HepG2 (cell line): ENCODE measurements around the gene VWA1. TPM values are rescaled to one million over a fixed set of nuclear protein-coding genes. Genes with fewer than 3 reads are reported as not detected.

Experiments
- AKAP8 ChIP-seq: sonication (generic); formaldehyde crosslinking; IDR thresholded peaks from 2 replicates; pipeline ENCODE4 v1.5.1; 2020; ENCODE audit warnings: mild to moderate bottlenecking, missing genetic modification reagents
- ATF1 ChIP-seq: IDR thresholded peaks from 2 replicates; pipeline ENCODE4 v1.6.1; 2016; ENCODE audit warnings: mild to moderate bottlenecking, control low read depth
- BRF2 ChIP-seq: sonication (generic); formaldehyde crosslinking; IDR thresholded peaks from 2 replicates; pipeline ENCODE4 v1.8.1; 2022; ENCODE audit warnings: mild to moderate bottlenecking, missing genetic modification reagents
- GTF2F1 ChIP-seq: fragments of 150-350 bp; IDR thresholded peaks from 2 replicates; pipeline ENCODE4 v1.6.1; 2014; ENCODE audit warnings: low read length
- HOXA9 ChIP-seq: sonication (generic); formaldehyde crosslinking; IDR thresholded peaks from 2 replicates; pipeline ENCODE4 v1.8.1; 2022; ENCODE audit warnings: missing genetic modification reagents, mild to moderate bottlenecking, moderate library complexity, borderline replicate concordance
- NFRKB ChIP-seq: fragments of 450-650 bp; IDR thresholded peaks from 2 replicates; pipeline ENCODE4 v1.6.1; 2017
- PBX2 ChIP-seq: IDR thresholded peaks from 2 replicates; pipeline ENCODE4 v1.6.1; 2016; ENCODE audit warnings: control low read depth
- POLR2G ChIP-seq: fragments of 200-400 bp; formaldehyde crosslinking; IDR thresholded peaks from 2 replicates; pipeline ENCODE4 v1.6.1; 2018; ENCODE audit warnings: mild to moderate bottlenecking, low read depth, low read length, moderate library complexity
- REXO4 ChIP-seq: sonication (generic); formaldehyde crosslinking; IDR thresholded peaks from 2 replicates; pipeline ENCODE4 v1.8.0; 2022; ENCODE audit warnings: missing genetic modification reagents, mild to moderate bottlenecking, borderline replicate concordance
- SOX6 ChIP-seq, 2 experiments: fragments of 450-650 bp in 1 of 2; sonication (generic) in 1 of 2; formaldehyde crosslinking in 1 of 2; IDR thresholded peaks; 2 replicates each; pipeline versions ENCODE4 v1.4.0 to v1.6.1; 2017 to 2020; ENCODE audit warnings: antibody characterized with exemption in 1 of 2, mild to moderate bottlenecking in 1 of 2, missing genetic modification reagents in 1 of 2
- TEF ChIP-seq: sonication (generic); formaldehyde crosslinking; IDR thresholded peaks from 2 replicates; pipeline ENCODE4 v1.5.0; 2020; ENCODE audit warnings: missing genetic modification reagents
- ZBTB42 ChIP-seq: sonication (generic); formaldehyde crosslinking; IDR thresholded peaks from 2 replicates; pipeline ENCODE4 v1.5.0; 2020; ENCODE audit warnings: mild to moderate bottlenecking, missing genetic modification reagents
- ZKSCAN1 ChIP-seq: fragments of 150-350 bp; IDR thresholded peaks from 2 replicates; pipeline ENCODE4 v1.6.1; 2014; ENCODE audit warnings: low read length
- ZNF276 ChIP-seq: sonication (generic); formaldehyde crosslinking; IDR thresholded peaks from 2 replicates; pipeline ENCODE4 v1.4.0; 2020; ENCODE audit warnings: mild to moderate bottlenecking, low read depth, missing genetic modification reagents
- ZNF333 ChIP-seq: sonication (generic); formaldehyde crosslinking; IDR thresholded peaks from 2 replicates; pipeline ENCODE4 v1.4.0; 2020; ENCODE audit warnings: mild to moderate bottlenecking, missing genetic modification reagents, borderline replicate concordance
- ZSCAN12 ChIP-seq: sonication (generic); formaldehyde crosslinking; IDR thresholded peaks from 2 replicates; pipeline ENCODE4 v1.9.0; 2021; ENCODE audit warnings: mild to moderate bottlenecking, missing genetic modification reagents
- ZSCAN25 ChIP-seq: sonication (generic); formaldehyde crosslinking; IDR thresholded peaks from 2 replicates; pipeline ENCODE4 v1.8.0; 2022; ENCODE audit warnings: mild to moderate bottlenecking, missing genetic modification reagents
- polyA plus RNA-seq, 8 experiments: library from polyadenylated mRNA; depleted of rRNA in 3 of 8; stranded (reverse) in 7 of 8; unstranded in 1 of 8; fragments of >200 nt; fragmentation: Illumina TruSeq in 4 of 8; extraction: Trizol in 4 of 8; gene quantifications; 2 replicates each; pipeline versions ENCODE4 v1.2.1 to v1.2.3, GENCODE V29; 2011 to 2016; ENCODE audit warnings: low read depth in 4 of 8, missing spikeins in 1 of 8, mixed read lengths in 1 of 8; ENCODE audit not compliant: insufficient read depth in 1 of 8
- total RNA-seq, 5 experiments: library from RNA; depleted of rRNA; stranded (reverse); fragments of >200 nt; fragmentation: Illumina TruSeq; extraction: Trizol; gene quantifications; 2 replicates each; pipeline ENCODE4 v1.2.3, GENCODE V29; 2016; ENCODE audit warnings: low read depth in 1 of 5
- TF ChIP-seq, protein P1 (sequence below): sonication (generic); formaldehyde crosslinking; conservative IDR thresholded peaks from 2 replicates; pipeline ENCODE4 v1.4.0; 2020; ENCODE audit warnings: missing genetic modification reagents
- TF ChIP-seq, protein P2 (sequence below): sonication (generic); formaldehyde crosslinking; IDR thresholded peaks from 2 replicates; pipeline ENCODE4 v1.4.0; 2020; ENCODE audit warnings: missing genetic modification reagents
- TF ChIP-seq, protein P3 (sequence below): sonication (generic); formaldehyde crosslinking; IDR thresholded peaks from 2 replicates; pipeline ENCODE4 v1.4.0; 2020; ENCODE audit warnings: missing genetic modification reagents
- TF ChIP-seq, protein P4 (sequence below): sonication (generic); formaldehyde crosslinking; IDR thresholded peaks from 2 replicates; pipeline ENCODE4 v1.8.1; 2023; ENCODE audit warnings: mild to moderate bottlenecking, missing genetic modification reagents, borderline replicate concordance

The VWA1 gene
- total and polyA plus RNA-seq, 2 of the 13 experiments (the other 11 are each of a cell fraction or from before 2014, with no cell fraction given), result 40.9 to 57.5 TPM

GRCh38 chr1:1435106-1435903 is at the start of gene VWA1 (continued):
- TF ChIP-seq, protein P1, sequence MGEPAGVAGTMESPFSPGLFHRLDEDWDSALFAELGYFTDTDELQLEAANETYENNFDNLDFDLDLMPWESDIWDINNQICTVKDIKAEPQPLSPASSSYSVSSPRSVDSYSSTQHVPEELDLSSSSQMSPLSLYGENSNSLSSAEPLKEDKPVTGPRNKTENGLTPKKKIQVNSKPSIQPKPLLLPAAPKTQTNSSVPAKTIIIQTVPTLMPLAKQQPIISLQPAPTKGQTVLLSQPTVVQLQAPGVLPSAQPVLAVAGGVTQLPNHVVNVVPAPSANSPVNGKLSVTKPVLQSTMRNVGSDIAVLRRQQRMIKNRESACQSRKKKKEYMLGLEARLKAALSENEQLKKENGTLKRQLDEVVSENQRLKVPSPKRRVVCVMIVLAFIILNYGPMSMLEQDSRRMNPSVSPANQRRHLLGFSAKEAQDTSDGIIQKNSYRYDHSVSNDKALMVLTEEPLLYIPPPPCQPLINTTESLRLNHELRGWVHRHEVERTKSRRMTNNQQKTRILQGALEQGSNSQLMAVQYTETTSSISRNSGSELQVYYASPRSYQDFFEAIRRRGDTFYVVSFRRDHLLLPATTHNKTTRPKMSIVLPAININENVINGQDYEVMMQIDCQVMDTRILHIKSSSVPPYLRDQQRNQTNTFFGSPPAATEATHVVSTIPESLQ (CRISPR knock-in tag), result no peak
- TF ChIP-seq ZSCAN12 (CRISPR knock-in tag), result no peak
- TF ChIP-seq BRF2 (CRISPR knock-in tag), result no peak
- TF ChIP-seq ZNF333 (CRISPR knock-in tag), result 0 out of 2 replicates have a peak, but pooled peaks have one; percentile 28
- no peak for TF ChIP-seq HOXA9 (CRISPR knock-in tag)
- TF ChIP-seq, protein P2, sequence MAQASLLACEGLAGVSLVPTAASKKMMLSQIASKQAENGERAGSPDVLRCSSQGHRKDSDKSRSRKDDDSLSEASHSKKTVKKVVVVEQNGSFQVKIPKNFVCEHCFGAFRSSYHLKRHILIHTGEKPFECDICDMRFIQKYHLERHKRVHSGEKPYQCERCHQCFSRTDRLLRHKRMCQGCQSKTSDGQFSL, result no peak
- no peak for TF ChIP-seq REXO4
- TF ChIP-seq AKAP8 (CRISPR knock-in tag), result peak; percentile 53; the same call in 1 of the 2 replicates
- TF ChIP-seq, protein P3, sequence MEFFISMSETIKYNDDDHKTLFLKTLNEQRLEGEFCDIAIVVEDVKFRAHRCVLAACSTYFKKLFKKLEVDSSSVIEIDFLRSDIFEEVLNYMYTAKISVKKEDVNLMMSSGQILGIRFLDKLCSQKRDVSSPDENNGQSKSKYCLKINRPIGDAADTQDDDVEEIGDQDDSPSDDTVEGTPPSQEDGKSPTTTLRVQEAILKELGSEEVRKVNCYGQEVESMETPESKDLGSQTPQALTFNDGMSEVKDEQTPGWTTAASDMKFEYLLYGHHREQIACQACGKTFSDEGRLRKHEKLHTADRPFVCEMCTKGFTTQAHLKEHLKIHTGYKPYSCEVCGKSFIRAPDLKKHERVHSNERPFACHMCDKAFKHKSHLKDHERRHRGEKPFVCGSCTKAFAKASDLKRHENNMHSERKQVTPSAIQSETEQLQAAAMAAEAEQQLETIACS (CRISPR knock-in tag), result peak; percentile 81
- TF ChIP-seq SOX6 (IDR thresholded peaks at IDR 0.05), result no peak
- peak; percentile 8; the same call in 1 of the 2 replicates for TF ChIP-seq SOX6 (CRISPR knock-in tag; IDR thresholded peaks at IDR 0.05)
- no peak for TF ChIP-seq GTF2F1
- no peak for TF ChIP-seq ATF1 (CRISPR knock-in tag)
- TF ChIP-seq POLR2G, result peak; percentile 64
- TF ChIP-seq NFRKB, result no peak
- TF ChIP-seq, protein P4, sequence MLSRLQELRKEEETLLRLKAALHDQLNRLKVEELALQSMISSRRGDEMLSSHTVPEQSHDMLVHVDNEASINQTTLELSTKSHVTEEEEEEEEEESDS (CRISPR knock-in tag), result no peak
- no peak for TF ChIP-seq ZNF276 (CRISPR knock-in tag)
- TF ChIP-seq ZSCAN25 (CRISPR knock-in tag), result peak; percentile 68
- TF ChIP-seq PBX2 (CRISPR knock-in tag), result no peak
- no peak for TF ChIP-seq ZBTB42 (CRISPR knock-in tag)
- TF ChIP-seq ZKSCAN1, result no peak
- no peak for TF ChIP-seq TEF (CRISPR knock-in tag)
